CD8-positive, alpha-beta memory T cell (primary cell): ENCODE data around the gene BRD7. TPM values are rescaled to one million over a fixed set of nuclear protein-coding genes. Genes with fewer than 3 reads are reported as not detected.
"Not testable (repeated sequence)": the region's sequence is repeated elsewhere in the genome, so short reads cannot be mapped to it uniquely, and the experiment has no call there.

Source experiments
- CTCF ChIA-PET: fragments of 350-600 bp; sonication (Branson Sonifier 250); formaldehyde crosslinking; loops from one replicate; lab custom pipeline; 2021; ENCODE audit warnings: antibody characterized with exemption; lab: Charles Lee
- POLR2A ChIA-PET: fragments of 350-600 bp; sonication (Branson Sonifier 250); formaldehyde crosslinking; loops from one replicate; lab custom pipeline; 2021; ENCODE audit warnings: antibody characterized with exemption; lab: Charles Lee
- DNase-seq, 5 donors: peaks; one replicate each; pipeline versions ENCODE4 v3.0.0 to v3.0.0-alpha.2; 2020 to 2022; ENCODE audit warnings: mixed read lengths in 1 of 5
- H3K27ac ChIP-seq: one replicate; pipeline ENCODE4 v1.7.0; 2013; ENCODE audit warnings: low read depth, mild to moderate bottlenecking, low read length, moderate library complexity
- H3K27me3 ChIP-seq: 2 replicates; pipeline ENCODE4 v1.7.0; 2013; ENCODE audit warnings: low read length, mild to moderate bottlenecking; ENCODE audit not compliant: insufficient read depth, poor library complexity, severe bottlenecking
- H3K36me3 ChIP-seq: 2 replicates; pipeline ENCODE4 v1.7.0; 2013; ENCODE audit warnings: mild to moderate bottlenecking, low read length, moderate library complexity; ENCODE audit not compliant: insufficient read depth
- H3K4me1 ChIP-seq: 2 replicates; pipeline ENCODE4 v1.7.0; 2013; ENCODE audit warnings: mild to moderate bottlenecking, low read length, moderate library complexity; ENCODE audit not compliant: insufficient read depth
- H3K4me3 ChIP-seq: 2 replicates; pipeline ENCODE4 v1.7.0; 2013; ENCODE audit warnings: mild to moderate bottlenecking, low read length
- H3K9me3 ChIP-seq: 2 replicates; pipeline ENCODE4 v1.7.0; 2013; ENCODE audit warnings: mild to moderate bottlenecking, low read length
- H3K27ac Mint-ChIP-seq, 8 donors: one replicate each; pipeline ENCODE4 v1.8.0; 2020 to 2021; ENCODE audit warnings: mixed read lengths in 8 of 8, mild to moderate bottlenecking in 6 of 8, inconsistent platforms in 3 of 8, moderate library complexity in 3 of 8
- H3K27me3 Mint-ChIP-seq, 2 donors: one replicate each; pipeline ENCODE4 v1.8.0; 2020 to 2021; ENCODE audit warnings: mixed read lengths in 2 of 2, mild to moderate bottlenecking in 1 of 2, moderate library complexity in 1 of 2
- H3K36me3 Mint-ChIP-seq, 3 donors: one replicate each; pipeline ENCODE4 v1.8.0; 2020 to 2021; ENCODE audit warnings: mixed read lengths in 3 of 3, inconsistent platforms in 1 of 3, mild to moderate bottlenecking in 1 of 3
- H3K4me1 Mint-ChIP-seq, 3 donors: one replicate each; pipeline ENCODE4 v1.8.0; 2020 to 2021; ENCODE audit warnings: mixed read lengths in 3 of 3, inconsistent platforms in 1 of 3, mild to moderate bottlenecking in 1 of 3
- H3K4me3 Mint-ChIP-seq, 7 donors: one replicate each; pipeline ENCODE4 v1.8.0; 2020 to 2021; ENCODE audit warnings: mixed read lengths in 7 of 7, mild to moderate bottlenecking in 6 of 7, moderate library complexity in 4 of 7, inconsistent platforms in 2 of 7
- H3K9me3 Mint-ChIP-seq, 5 donors: one replicate each; pipeline ENCODE4 v1.8.0; 2020 to 2022; ENCODE audit warnings: mixed read lengths in 5 of 5, mild to moderate bottlenecking in 3 of 5, moderate library complexity in 2 of 5, inconsistent platforms in 1 of 5
- polyA plus RNA-seq: library from polyadenylated mRNA; unstranded; fragments of 300-500 nt; fragmentation: Illumina TruSeq; gene quantifications from one replicate; pipeline ENCODE4 v1.2.3, GENCODE V29; 2021
- total RNA-seq, 2 experiments: library from RNA; stranded (reverse); gene quantifications; one replicate each; pipeline ENCODE4 v1.2.3, GENCODE V29; 2021

Gene BRD7
- total and polyA plus RNA-seq, 3 experiments from 2014 or later = 55.7 to 103 (median 101) TPM

DNA sequence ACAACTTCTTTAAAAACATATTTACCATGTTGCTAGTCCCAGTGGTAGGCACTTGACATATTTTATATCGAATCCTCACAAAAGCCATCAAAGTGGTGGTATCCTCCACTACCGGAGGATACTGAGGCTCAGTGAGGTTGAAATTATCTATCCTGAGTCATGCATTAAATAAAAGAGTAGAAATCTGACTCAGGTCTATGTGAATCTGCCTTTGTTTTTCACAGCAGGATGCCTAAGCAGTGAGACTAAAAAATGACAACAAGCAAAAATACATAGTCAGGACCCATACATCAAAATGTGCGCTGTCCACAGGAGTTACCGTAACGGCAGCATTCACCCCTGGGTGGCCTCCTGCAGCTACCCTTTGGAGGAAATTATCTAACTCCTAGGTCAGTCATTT is 17.7 kb downstream of the BRD7 start:
- Mint-ChIP-seq H3K36me3 (peaks cover 22 to 72% (median 26%) of the 10 kb centered on the region in 3 donors), H3K27me3 (no peaks in the 10 kb centered on the region), H3K27ac (peak overlapping the region in 2 of 8 donors; percentile 22 to 57), H3K4me3 (no peak overlapping the region), H3K4me1 (peaks cover 9 to 42% (median 27%) of the 10 kb centered on the region in 3 donors), H3K9me3 (peaks cover 0 to 1% (median 0%) of the 10 kb centered on the region in 5 donors)
- Histone ChIP-seq H3K27ac (no peak overlapping the region), H3K27me3 (no peaks in the 10 kb centered on the region), H3K4me1 (peaks cover 5% of the 10 kb centered on the region), H3K36me3 (peaks cover 40% of the 10 kb centered on the region), H3K9me3 (no peaks in the 10 kb centered on the region), H3K4me3 (no peak overlapping the region)
- CTCF ChIA-PET = interaction anchor here (0.9 to 2.6 kb wide), 3 partner anchors 9 to 455 kb away, joined by 3 to 7 read pairs (median 4); no protein-coding TSS in a partner anchor
- POLR2A ChIA-PET = no interaction called here
- no peak for DNase-seq

DNA sequence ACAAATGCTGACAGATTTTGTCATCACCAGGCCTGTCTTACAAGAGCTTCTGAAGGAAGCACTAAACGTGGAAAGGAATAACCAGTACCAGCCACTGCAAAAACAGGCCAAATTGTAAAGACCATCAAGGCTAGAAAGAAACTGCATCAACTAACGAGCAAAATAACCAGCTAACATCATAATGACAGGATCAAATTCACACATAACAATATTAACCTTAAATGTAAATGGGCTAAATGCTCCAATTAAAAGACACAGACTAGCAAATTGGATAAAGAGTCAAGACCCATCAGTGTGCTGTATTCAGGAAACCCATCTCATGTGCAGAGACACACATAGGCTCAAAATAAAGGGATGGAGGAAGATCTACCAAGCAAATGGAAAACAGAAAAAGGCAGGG is 23.6 kb downstream of the BRD7 start:
- DNase-seq, H3K9me3 ChIP-seq, H3K4me3 ChIP-seq, H3K27ac Mint-ChIP-seq, H3K27me3 Mint-ChIP-seq, POLR2A ChIA-PET, H3K4me3 Mint-ChIP-seq, H3K27me3 ChIP-seq, H3K9me3 Mint-ChIP-seq, H3K27ac ChIP-seq, H3K4me1 ChIP-seq: not testable (repeated sequence)
- CTCF ChIA-PET = interaction anchor here (2.3 kb wide), 1 partner anchor 18 kb away, joined by 9 read pairs; no protein-coding TSS in a partner anchor
- H3K36me3 ChIP-seq = peaks cover 14% of the 10 kb centered on the region
- Mint-ChIP-seq H3K4me1 (peaks cover 8 to 47% (median 26%) of the 10 kb centered on the region in 3 donors), H3K36me3 (peaks cover 30 to 83% (median 37%) of the 10 kb centered on the region in 3 donors)

DNA sequence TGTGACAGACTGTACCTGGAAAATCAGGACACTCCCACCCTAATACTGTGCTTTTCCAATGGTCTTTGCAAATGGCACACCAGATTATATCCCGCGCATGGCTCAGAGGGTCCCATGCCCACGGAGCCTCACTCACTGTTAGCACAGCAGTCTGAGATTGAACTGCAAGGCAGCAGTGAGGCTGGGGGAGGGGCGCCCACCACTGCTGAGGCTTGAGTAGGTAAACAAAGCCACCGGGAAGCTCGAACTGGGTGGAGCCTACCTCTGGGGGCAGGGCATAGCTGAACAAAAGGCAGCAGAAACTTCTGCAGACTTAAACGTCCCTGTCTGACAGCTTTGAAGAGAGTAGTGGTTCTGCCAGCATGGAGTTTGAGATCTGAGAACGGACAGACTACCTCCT is 25.2 kb downstream of the BRD7 start:
- H3K4me1 ChIP-seq, H3K4me3 ChIP-seq, H3K4me3 Mint-ChIP-seq, POLR2A ChIA-PET, DNase-seq, H3K9me3 ChIP-seq, H3K27ac ChIP-seq, H3K27me3 Mint-ChIP-seq, H3K27me3 ChIP-seq, H3K9me3 Mint-ChIP-seq, H3K36me3 ChIP-seq: not testable (repeated sequence)
- CTCF ChIA-PET = interaction anchor here (2.3 kb wide), 1 partner anchor 16 kb away, joined by 9 read pairs; no protein-coding TSS in a partner anchor
- Mint-ChIP-seq H3K27ac (peak overlapping the region in 2 of 8 donors; percentile 50 to 70), H3K36me3 (peaks cover 26 to 79% (median 26%) of the 10 kb centered on the region in 3 donors), H3K4me1 (peaks cover 14 to 46% (median 31%) of the 10 kb centered on the region in 3 donors)

DNA sequence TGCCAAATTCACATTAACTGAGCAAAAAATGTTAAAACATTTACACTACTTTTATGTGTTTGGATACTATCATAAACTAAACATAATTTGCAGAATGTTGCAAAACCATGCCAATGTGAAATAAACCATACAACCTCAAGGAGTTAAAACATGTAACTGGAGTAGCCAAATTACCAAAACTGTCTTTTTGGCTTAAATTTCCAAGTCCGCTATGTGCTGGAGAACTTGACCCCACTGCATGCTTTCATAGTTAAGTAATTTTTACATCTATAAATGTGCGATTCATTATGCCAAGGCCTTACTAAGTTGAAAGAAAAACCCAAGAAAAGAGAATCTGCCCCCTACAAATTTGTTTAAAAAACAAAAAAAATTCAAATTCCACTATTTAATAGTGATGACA is 28.2 kb downstream of the BRD7 start:
- H3K36me3 Mint-ChIP-seq = peaks cover 13 to 71% (median 20%) of the 10 kb centered on the region in 3 donors

DNA sequence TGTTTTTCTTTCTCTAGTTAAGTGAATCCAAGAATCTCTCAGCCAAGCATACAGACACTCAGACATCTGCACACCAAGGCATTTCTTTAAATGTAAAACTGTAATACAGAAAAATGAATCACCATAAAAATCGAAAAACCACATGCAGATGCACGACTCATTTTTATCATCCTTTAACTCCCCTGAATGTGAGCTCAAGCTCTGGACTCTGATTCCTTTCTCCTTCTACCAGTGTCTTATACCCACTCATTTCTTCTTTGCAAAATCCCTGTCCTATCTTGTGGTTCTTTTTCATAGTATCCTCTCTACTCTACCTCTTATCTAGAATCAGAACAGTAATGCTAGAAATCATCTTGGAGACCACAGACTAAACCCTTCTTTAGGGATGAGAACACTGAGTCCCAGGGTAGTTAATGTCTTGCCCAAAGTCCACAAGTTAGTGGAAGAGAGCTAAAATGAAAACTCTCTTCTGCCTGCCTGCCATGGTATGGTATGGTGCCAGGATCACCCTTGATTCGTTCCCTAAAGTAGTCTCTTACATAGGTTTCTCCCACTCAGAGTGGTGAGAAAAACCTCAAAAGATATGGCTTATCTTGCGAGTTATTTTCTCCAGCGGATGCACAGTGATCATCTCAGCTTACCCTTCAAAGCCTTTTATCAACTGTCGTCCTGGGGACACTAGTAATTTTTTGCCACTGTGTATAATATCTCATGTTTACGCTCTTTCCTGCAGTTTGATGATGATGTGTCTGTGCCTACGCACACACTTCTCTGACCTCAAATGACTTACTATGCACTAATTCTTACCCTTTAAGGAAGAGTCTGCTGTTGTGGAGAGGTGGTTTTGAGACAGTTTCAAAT is 30.2 kb downstream of the BRD7 start:
- Mint-ChIP-seq H3K27ac (peak overlapping the region; percentile 51 to 97 (median 76)), H3K4me1 (peaks cover 33 to 66% (median 41%) of the 10 kb centered on the region in 3 donors), H3K9me3 (no peaks in the 10 kb centered on the region), H3K27me3 (no peaks in the 10 kb centered on the region), H3K4me3 (peak overlapping the region in 5 of 7 donors; percentile 10 to 82 (median 66)), H3K36me3 (peaks cover 5 to 72% (median 18%) of the 10 kb centered on the region in 3 donors)
- Histone ChIP-seq H3K4me3 (no peak overlapping the region), H3K36me3 (peaks cover 4% of the 10 kb centered on the region), H3K27me3 (no peaks in the 10 kb centered on the region), H3K27ac (peak overlapping the region; percentile 13), H3K9me3 (no peaks in the 10 kb centered on the region), H3K4me1 (peaks cover 31% of the 10 kb centered on the region)
- ChIA-PET CTCF (interaction anchor here (1.1 to 1.5 kb wide), 6 partner anchors 16 to 468 kb away, joined by 3 to 5 read pairs (median 3); partner anchors contain the start of gene CNEP1R1), POLR2A (interaction anchor here (1.6 kb wide), 1 partner anchor 11 kb away, joined by 5 read pairs; no protein-coding TSS in a partner anchor)
- DNase-seq = peak in 3 of 5 donors; percentile 27 to 76 (median 27)

More for the DNA sequence above, 28.2 kb downstream of the BRD7 start:
- no peaks in the 10 kb centered on the region for H3K9me3 Mint-ChIP-seq
- POLR2A ChIA-PET = no interaction called here
- H3K4me3 Mint-ChIP-seq = no peak overlapping the region
- Histone ChIP-seq H3K4me3 (no peak overlapping the region), H3K27me3 (no peaks in the 10 kb centered on the region), H3K36me3 (peaks cover 9% of the 10 kb centered on the region), H3K9me3 (no peaks in the 10 kb centered on the region), H3K4me1 (peaks cover 27% of the 10 kb centered on the region), H3K27ac (no peak overlapping the region)
- DNase-seq = no peak
- H3K27me3 Mint-ChIP-seq = no peaks in the 10 kb centered on the region
- CTCF ChIA-PET = interaction anchor here (0.9 to 1.2 kb wide), 2 partner anchors 14 to 325 kb away, joined by 3 to 4 read pairs; no protein-coding TSS in a partner anchor
- peak overlapping the region in 2 of 8 donors; percentile 0 to 37 for H3K27ac Mint-ChIP-seq
- H3K4me1 Mint-ChIP-seq = peaks cover 23 to 63% (median 36%) of the 10 kb centered on the region in 3 donors

DNA sequence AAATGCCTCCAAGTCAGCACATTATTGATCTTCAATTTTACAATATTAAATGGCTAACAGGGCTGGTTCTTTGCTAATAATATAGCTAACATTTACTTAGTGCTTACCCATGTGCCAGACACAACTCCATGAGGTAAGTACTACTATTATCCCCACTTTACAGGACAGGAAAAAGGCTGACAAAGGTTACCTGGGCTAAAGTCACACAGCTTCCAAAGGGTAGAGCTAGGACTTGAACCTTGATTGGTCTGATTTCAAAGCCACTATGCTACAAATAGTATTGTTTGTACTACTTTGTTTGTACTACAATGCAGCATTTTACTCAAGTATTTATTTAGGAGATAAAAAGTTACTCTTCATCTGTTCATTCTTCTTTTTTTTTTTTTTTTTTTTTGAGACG is 31.9 kb downstream of the BRD7 start:
- no peaks in the 10 kb centered on the region for H3K27me3 ChIP-seq
- peaks cover 13 to 71% (median 19%) of the 10 kb centered on the region in 3 donors for H3K36me3 Mint-ChIP-seq
- H3K27ac ChIP-seq = no peak overlapping the region
- H3K4me1 Mint-ChIP-seq = peaks cover 35 to 74% (median 38%) of the 10 kb centered on the region in 3 donors
- H3K9me3 ChIP-seq = no peaks in the 10 kb centered on the region
- H3K27ac Mint-ChIP-seq = peak overlapping the region in 4 of 8 donors; percentile 62 to 97 (median 90)
- peaks cover 4% of the 10 kb centered on the region for H3K36me3 ChIP-seq
- CTCF ChIA-PET = interaction anchor here (0.7 kb wide), 1 partner anchor 151 kb away, joined by 3 read pairs; no protein-coding TSS in a partner anchor
- no peaks in the 10 kb centered on the region for H3K27me3 Mint-ChIP-seq
- DNase-seq = no peak
- no peaks in the 10 kb centered on the region for H3K9me3 Mint-ChIP-seq
- H3K4me3 Mint-ChIP-seq = peak overlapping the region in 3 of 7 donors; percentile 40 to 76 (median 66)
- POLR2A ChIA-PET = no interaction called here
- no peak overlapping the region for H3K4me3 ChIP-seq
- peaks cover 31% of the 10 kb centered on the region for H3K4me1 ChIP-seq

- peak in 4 of 5 donors; percentile 19 to 77 (median 50) for DNase-seq
- H3K36me3 Mint-ChIP-seq = peaks cover 18 to 72% (median 19%) of the 10 kb centered on the region in 3 donors
- H3K36me3 ChIP-seq = peaks cover 4% of the 10 kb centered on the region
- ChIA-PET CTCF (no interaction called here), POLR2A (no interaction called here)
- H3K9me3 Mint-ChIP-seq = no peaks in the 10 kb centered on the region
- no peaks in the 10 kb centered on the region for H3K9me3 ChIP-seq
- H3K4me3 ChIP-seq = no peak overlapping the region
- no peaks in the 10 kb centered on the region for H3K27me3 ChIP-seq
- H3K4me1 ChIP-seq = peaks cover 31% of the 10 kb centered on the region
- peaks cover 37 to 72% (median 38%) of the 10 kb centered on the region in 3 donors for H3K4me1 Mint-ChIP-seq
- peak overlapping the region; percentile 75 to 99 (median 86) for H3K27ac Mint-ChIP-seq
- H3K27me3 Mint-ChIP-seq = no peaks in the 10 kb centered on the region
- no peak overlapping the region for H3K27ac ChIP-seq
- peak overlapping the region in 5 of 7 donors; percentile 8 to 71 (median 34) for H3K4me3 Mint-ChIP-seq
Observed at GRCh38 chr16:50335196-50335958, 33.4 kb downstream of the BRD7 start.
